Cortex of kidney (tissue), 1 donor: ENCODE measurements around the gene SAE1.
A peak's percentile ranks its signal among the peaks of the same experiment; 100 is the strongest.

ENCODE experiments used
- DNase-seq: peaks from one replicate; lab custom pipeline; 2025; lab: John Stamatoyannopoulos, UW

SAE1 gene

DNA sequence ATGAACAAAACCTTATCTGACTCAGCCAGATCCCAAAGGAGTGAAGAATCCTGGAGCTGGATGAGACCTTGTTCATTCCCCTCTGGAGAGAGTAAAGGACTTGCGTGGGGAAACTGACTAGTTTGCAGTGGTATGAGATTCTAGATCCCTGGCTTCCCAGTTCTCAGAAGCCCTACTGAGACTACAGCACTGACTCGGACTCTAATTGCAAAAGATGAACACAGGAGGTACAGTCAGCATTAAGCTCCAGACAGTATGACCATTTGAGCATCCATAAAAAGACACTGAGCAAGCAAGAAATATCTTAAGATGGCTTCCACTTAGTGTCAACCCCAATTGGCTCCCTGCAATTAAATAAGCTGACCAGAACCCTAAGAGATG lies 23.8 kb upstream of the SAE1 start:
- DNase-seq = no peak

DNA sequence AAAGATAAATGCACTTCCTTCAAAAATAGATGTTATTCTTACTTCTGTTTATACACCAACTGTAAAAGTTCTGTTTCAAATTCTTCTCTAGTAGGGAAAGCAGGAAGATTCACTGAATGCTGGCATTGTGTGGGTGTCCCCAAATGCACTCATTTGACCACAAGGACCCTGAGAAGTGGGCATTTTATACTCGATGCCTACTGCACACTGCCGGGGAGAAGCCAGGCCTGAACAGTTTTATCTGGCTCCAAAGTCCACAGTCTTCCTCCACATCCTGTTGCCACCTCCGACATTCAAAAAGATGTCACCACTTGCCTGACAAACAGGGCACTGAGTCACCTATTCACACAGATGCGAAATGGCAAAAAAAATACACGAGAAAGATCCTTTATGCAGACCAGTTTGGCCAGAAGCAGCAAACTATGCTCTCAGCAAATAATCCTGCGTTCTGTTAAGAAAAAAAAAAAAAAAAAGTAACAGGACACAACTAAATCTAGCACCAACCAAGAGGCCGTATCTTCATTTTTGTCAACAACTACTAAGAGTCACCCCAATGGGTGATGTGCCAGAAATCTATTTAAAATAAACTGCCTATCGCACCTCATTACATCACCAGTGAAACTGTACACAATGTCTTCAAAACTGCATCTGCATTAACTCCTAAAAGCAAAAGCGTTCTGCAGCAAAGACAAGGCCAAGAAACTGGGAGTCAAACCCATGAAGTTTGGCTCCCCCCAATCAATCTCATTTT lies 23.3 kb upstream of the SAE1 start:
- DNase-seq = no peak

- DNase-seq = no peak
Measured at GRCh38 chr19:47107953-47108746, 22.5 kb upstream of the SAE1 start.

DNA sequence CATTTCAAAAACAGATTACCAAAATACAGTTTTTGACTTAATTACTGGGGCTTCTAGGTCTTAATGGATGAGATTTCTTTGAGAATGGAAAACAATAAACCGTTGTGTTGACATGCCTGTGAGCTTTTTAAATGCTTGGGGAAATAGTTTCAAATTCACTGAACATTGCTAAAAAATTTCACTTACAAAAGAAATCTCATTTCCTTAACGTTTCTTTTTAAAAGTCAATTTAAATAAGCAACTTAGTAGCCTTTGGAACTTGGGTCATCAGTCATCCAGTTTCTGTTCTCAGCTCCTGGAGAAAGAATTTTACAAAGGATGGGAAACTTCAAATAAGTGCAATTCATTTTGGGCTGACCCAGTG lies 21.5 kb upstream of the SAE1 start:
- no peak for DNase-seq

- no peak for DNase-seq
Measured at GRCh38 chr19:47109541-47110375, 20.9 kb upstream of the SAE1 start.

GRCh38 chr19:47110521-47111005 lies 20.1 kb upstream of the SAE1 start:
- DNase-seq = no peak

- no peak for DNase-seq
Measured at GRCh38 chr19:47111006-47111621, 19.5 kb upstream of the SAE1 start.

DNA sequence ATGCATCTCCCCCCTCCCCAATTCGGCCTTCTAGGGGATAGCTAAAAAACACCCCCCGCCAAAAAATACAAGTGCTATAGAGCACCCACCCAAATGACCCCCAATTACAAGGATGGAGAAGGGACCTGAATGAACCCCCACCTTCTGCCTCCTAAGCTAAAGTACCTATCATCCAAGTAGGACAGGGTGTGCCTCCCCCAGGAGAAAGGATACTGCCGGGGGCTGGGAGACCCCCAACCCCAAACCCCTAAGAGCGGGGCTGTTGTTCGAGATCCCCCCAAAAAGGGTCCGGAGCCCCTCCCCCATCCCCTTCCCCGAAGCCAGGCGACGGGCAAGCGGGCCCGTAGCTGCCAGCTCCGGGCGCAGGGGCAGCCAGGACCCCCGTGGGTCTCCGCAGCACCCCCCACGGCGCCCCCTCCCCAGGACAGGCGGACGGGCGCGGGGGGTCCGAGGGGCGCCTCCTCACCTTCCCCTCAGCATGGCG lies 18.9 kb upstream of the SAE1 start:
- no peak for DNase-seq

DNA sequence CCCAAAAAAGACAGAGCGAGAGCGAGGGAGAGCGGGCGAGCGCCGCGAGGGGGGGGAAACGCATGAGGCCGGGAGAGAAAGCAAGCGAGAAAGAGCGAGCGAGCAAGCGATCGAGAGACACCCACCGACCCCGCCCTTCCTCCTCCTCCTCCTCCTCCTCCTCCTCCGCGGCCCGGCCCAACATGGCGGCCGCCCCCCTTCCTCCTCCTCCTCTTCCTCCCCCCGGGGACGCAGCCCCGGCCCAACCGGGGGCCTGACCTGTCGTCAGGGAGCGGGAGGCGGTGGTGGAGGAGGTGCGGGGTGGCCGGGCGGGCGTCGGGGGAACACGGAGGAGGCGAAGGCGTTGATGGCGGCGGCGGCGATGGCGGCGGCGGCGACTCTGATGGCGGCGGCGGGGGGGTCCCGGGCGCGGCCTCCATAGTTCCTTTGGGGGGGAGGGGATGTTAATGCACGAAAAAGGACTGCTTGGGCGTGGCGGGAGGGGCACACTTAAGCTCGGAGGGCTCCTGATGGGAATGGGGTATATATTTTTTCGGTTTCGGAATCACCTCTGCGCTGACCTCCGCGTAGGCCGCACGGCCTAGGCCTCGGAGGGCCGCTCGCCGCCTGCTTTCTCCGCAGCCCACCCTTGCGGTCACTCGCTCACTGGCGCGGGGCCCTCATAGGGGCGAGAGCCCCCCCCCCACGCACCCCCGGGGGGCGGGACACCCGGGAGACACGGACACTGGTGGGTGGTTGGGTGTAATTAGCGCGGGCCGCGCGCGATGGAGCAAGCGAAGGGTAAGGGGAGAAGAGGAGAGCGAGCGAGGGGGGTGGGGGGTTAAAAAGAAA lies 18.3 kb upstream of the SAE1 start:
- peak; percentile 60 for DNase-seq

- DNase-seq = peak; percentile 92
Measured at GRCh38 chr19:47112997-47113849, 17.4 kb upstream of the SAE1 start, which contains the start of gene ZC3H4. Gene ZC3H4, minus strand, starts transcription at chr19:47113776. Its CDS starts 1,192 bp downstream, at chr19:47112584.

DNA sequence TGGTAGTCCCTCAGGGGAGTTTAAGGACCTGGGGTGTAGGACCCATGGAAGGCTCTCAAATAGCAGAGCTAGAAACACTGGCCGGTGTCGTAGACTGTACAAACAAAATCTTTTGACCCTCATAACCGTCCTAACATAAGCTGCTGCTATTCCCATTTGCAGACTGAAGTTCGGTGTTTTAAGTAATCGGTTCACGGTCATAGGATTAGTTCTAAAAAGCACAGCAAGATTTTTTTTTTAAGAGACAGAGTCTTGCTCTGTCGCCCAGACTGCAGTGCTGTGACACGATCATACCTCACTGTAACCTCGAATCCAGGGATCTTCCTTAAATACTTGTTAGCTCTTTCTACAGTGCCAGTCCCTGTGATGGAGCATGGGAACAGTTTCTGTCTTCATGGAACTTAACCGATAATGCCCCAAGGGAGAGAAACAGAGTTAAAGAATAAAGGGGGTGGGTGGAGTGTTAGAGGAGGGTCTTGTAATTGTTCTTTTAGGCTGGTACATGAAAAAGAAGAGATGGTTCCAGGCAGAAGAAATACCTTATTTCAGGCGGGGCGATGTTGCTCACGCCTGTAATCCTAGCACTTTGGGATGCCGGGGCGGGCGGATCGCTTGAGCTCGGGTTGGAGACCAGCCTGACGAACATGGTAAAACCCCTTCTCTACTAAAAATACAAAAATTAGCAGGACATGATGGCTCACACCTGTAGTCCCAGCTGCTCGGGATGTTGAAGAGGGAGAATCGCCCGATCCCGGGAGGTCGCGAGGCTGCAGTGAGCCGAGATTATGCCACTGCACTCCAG lies 16.6 kb upstream of the SAE1 start:
- no peak for DNase-seq

DNA sequence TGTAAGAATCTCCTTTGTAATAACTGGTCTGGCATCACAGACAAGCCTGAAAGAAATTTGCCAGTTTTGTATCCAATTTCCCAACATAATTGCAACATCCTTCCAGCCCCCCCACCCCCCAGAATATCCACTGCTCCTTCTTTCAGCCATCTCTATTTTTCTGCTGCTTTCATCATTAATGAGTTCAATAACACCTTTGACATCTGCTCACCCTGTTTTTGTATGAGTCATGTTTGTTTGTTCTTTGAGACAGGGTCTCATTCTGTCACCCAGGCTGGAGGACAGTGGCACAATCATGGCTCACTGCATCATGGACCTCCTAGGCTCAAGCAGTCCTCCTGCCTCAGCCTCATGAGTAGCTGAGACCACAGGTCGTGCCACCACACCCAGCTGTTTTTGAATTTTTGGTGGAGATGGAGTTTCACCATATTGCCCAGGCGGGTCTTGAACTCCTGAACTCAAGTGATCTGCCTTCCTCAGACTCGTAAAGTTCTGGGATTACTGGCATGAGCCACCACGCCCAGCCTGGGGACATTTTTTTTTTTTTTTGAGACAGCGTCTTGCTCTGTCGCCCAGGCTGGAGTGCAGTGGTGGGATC lies 10.1 kb upstream of the SAE1 start:
- DNase-seq = no peak

- DNase-seq = no peak
Measured at GRCh38 chr19:47122359-47123335, 8.0 kb upstream of the SAE1 start.

GRCh38 chr19:47123406-47123805 lies 7.2 kb upstream of the SAE1 start:
- no peak for DNase-seq

GRCh38 chr19:47124937-47125668 lies 5.5 kb upstream of the SAE1 start:
- no peak for DNase-seq

- no peak for DNase-seq
Measured at GRCh38 chr19:47125669-47125938, 5.0 kb upstream of the SAE1 start.

GRCh38 chr19:47129579-47129978 lies 1.1 kb upstream of the SAE1 start:
- DNase-seq = no peak
